GM19452 (cell line): Measurements from ENCODE around the gene SHISA3.

Source experiments
- ATAC-seq: cut with Tn5 transposase; IDR thresholded peaks from one replicate; pipeline ENCODE4 v1.9.1; 2021; ENCODE audit not compliant: unreplicated experiment

SHISA3 gene

DNA sequence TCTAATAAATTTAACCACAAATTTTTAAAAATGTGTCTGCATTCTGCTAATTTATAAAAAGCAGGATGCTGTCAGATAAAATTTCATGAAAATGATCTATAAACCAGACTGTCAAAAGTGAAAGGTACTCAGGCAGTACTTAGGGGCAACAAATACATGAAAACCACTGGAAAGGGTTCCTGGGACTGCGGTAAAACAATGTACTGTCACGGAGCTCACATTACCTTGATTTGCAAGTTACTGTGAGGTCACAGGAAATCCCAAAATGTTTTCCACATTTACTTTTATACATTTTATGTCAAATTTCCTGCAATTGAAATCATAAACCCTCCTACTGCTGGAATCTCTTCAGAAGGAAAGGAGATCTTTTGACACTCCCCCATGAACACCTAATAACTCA is 45.3 kb downstream of the SHISA3 start:
- ATAC-seq: no peak

DNA sequence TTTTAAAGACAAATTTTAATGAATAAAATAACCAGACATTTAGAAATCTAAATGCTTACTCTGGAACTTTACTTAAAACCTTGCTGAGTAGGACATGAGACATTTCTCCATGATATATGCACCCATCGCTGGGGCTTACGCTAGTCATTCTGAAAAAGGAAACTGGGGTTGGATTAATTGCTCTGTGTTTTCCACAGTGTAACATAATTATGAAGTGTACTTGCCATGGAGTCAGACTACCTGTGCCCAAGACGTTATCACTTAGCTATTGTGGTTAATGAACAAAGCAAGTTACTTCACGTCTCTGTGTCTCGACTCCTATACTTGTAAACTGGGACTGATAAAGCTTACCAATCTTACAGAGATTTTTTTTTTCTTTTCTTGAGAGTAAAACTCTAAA is 47.8 kb downstream of the SHISA3 start:
- no peak for ATAC-seq

DNA sequence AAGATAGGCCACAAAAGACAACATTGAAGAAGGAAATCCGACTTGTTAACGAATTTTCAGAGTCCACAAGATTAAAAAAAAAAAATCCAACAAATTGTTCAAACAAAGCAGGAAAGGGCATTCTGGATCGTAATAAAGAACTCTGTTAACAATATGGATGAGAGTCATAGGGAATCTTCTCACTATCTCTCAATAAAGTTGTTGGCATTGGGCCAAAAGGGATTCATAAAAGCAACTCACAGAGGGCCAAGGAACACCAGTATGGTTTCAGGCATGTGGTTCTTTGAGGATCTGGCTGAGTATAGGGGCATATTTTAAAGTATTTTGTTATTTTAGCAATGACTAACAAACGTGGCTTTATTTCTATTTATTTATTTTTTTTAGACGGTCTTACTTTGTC is 49.5 kb downstream of the SHISA3 start:
- ATAC-seq: no peak
